Colonic mucosa (tissue), 4 donors: Measurements from ENCODE around the gene FAIM2. TPM values are rescaled to one million over a fixed set of nuclear protein-coding genes. Genes with fewer than 3 reads are reported as not detected.

ENCODE experiments used
- DNase-seq: peaks from one replicate; pipeline ENCODE4 v3.0.0-alpha.2; 2020
- H3K27ac ChIP-seq: fragments of 200-600 bp; one replicate; pipeline ENCODE4 v1.8.0; 2021
- H3K27me3 ChIP-seq: fragments of 200-600 bp; one replicate; pipeline ENCODE4 v1.8.0; 2021
- H3K36me3 ChIP-seq: fragments of 200-600 bp; one replicate; pipeline ENCODE4 v1.8.0; 2021
- H3K4me1 ChIP-seq: fragments of 200-600 bp; one replicate; pipeline ENCODE4 v1.8.0; 2021; ENCODE audit warnings: mild to moderate bottlenecking
- H3K4me3 ChIP-seq: fragments of 200-600 bp; one replicate; pipeline ENCODE4 v1.8.0; 2021
- H3K9ac ChIP-seq, 2 donors: one replicate each; pipeline ENCODE4 v1.7.0; 2013; ENCODE audit warnings: control low read depth in 2 of 2, low read depth in 2 of 2, low read length in 2 of 2
- H3K9me3 ChIP-seq: fragments of 200-600 bp; one replicate; pipeline ENCODE4 v1.8.0; 2021
- CTCF ChIP-seq: fragments of 200-600 bp; IDR thresholded peaks from one replicate; pipeline ENCODE4 v1.8.0; 2022; ENCODE audit warnings: antibody characterized with exemption, mild to moderate bottlenecking
- intact Hi-C: fragments of 100-400 bp; cut with DNase I; formaldehyde crosslinking; loops from one replicate; pipeline ENCODE4 v1.14.1; 2022
- total RNA-seq, 2 donors: library from RNA; stranded (reverse); fragmentation: NEBNext Ultra II Directional in 1 of 2; extraction: Animal tissue kit (Norgen Biotek cat#: 25700) in 1 of 2; gene quantifications; one replicate each; pipeline ENCODE4 v1.2.1, GENCODE V29; 2021
- donor health status: healthy.
- donor health status: DM: no; HTN: no; CAD: no.
- donor health status: DM: no; HTN: no; CAD: no.

Gene FAIM2
- total RNA-seq, 2 donors from 2014 or later, result 2.8 to 3.6 TPM

- intact Hi-C loops, result no loop called here
- no peaks in the 10 kb centered on the region for H3K36me3 ChIP-seq
- TF ChIP-seq CTCF, result no peak
- H3K27me3 ChIP-seq, result no peaks in the 10 kb centered on the region
- no peaks in the 10 kb centered on the region for H3K4me1 ChIP-seq
- no peak overlapping the region for H3K9ac ChIP-seq
- no peak overlapping the region for H3K27ac ChIP-seq
- DNase-seq, result no peak
- H3K9me3 ChIP-seq, result no peaks in the 10 kb centered on the region
- no peak overlapping the region for H3K4me3 ChIP-seq
Observed at GRCh38 chr12:49893753-49894750, 9.6 kb downstream of the FAIM2 start.

- no peak overlapping the region for H3K27ac ChIP-seq
- no peak for DNase-seq
- no peaks in the 10 kb centered on the region for H3K27me3 ChIP-seq
- peaks cover 11% of the 10 kb centered on the region for H3K4me1 ChIP-seq
- H3K36me3 ChIP-seq, result no peaks in the 10 kb centered on the region
- no peak overlapping the region for H3K9ac ChIP-seq
- no peaks in the 10 kb centered on the region for H3K9me3 ChIP-seq
- intact Hi-C loops, result no loop called here
- TF ChIP-seq CTCF, result no peak
- no peak overlapping the region for H3K4me3 ChIP-seq
Observed at GRCh38 chr12:49892732-49893317, 10.9 kb downstream of the FAIM2 start.

- no peaks in the 10 kb centered on the region for H3K9me3 ChIP-seq
- no peak overlapping the region for H3K9ac ChIP-seq
- TF ChIP-seq CTCF, result no peak
- peaks cover 12% of the 10 kb centered on the region for H3K4me1 ChIP-seq
- no peaks in the 10 kb centered on the region for H3K27me3 ChIP-seq
- intact Hi-C loops, result no loop called here
- H3K27ac ChIP-seq, result no peak overlapping the region
- no peak for DNase-seq
- no peak overlapping the region for H3K4me3 ChIP-seq
- H3K36me3 ChIP-seq, result no peaks in the 10 kb centered on the region
Observed at GRCh38 chr12:49892084-49892731, 11.5 kb downstream of the FAIM2 start.

- peaks cover 12% of the 10 kb centered on the region for H3K4me1 ChIP-seq
- H3K9ac ChIP-seq, result no peak overlapping the region
- H3K36me3 ChIP-seq, result no peaks in the 10 kb centered on the region
- DNase-seq, result peak; percentile 46
- no peak overlapping the region for H3K27ac ChIP-seq
- no peaks in the 10 kb centered on the region for H3K9me3 ChIP-seq
- TF ChIP-seq CTCF, result no peak
- H3K4me3 ChIP-seq, result no peak overlapping the region
- intact Hi-C loops, result no loop called here
- H3K27me3 ChIP-seq, result no peaks in the 10 kb centered on the region
Observed at GRCh38 chr12:49891476-49891875, 12.2 kb downstream of the FAIM2 start.

- intact Hi-C loops, result no loop called here
- no peak overlapping the region for H3K9ac ChIP-seq
- H3K9me3 ChIP-seq, result no peaks in the 10 kb centered on the region
- H3K4me3 ChIP-seq, result no peak overlapping the region
- no peak for DNase-seq
- no peaks in the 10 kb centered on the region for H3K36me3 ChIP-seq
- H3K27ac ChIP-seq, result no peak overlapping the region
- no peak for TF ChIP-seq CTCF
- no peaks in the 10 kb centered on the region for H3K27me3 ChIP-seq
- peaks cover 12% of the 10 kb centered on the region for H3K4me1 ChIP-seq
Observed at GRCh38 chr12:49891012-49891411, 12.7 kb downstream of the FAIM2 start.
